ENCODE results near the gene SIRPA.

Gene SIRPA

GRCh38 chr20:1933465-1933870, 38.3 kb downstream of the SIRPA start:
- peak; percentile 80 for DNase-seq (ENCODE audit: low read depth)

GRCh38 chr20:1934156-1934555, 38.9 kb downstream of the SIRPA start:
- peak; percentile 74 for DNase-seq (ENCODE audit: low read depth)

- DNase-seq (ENCODE audit: low read depth) = peak; percentile 79
Observed at GRCh38 chr20:1934721-1935573, 39.7 kb downstream of the SIRPA start.

- no peak for DNase-seq (ENCODE audit: low read depth)
Observed at GRCh38 chr20:1935696-1936366, 40.6 kb downstream of the SIRPA start.

- DNase-seq (ENCODE audit: low read depth) = no peak
Observed at GRCh38 chr20:1937316-1937976, 42.2 kb downstream of the SIRPA start.

- no peak for DNase-seq (ENCODE audit: low read depth)
Observed at GRCh38 chr20:1938464-1939269, 43.5 kb downstream of the SIRPA start.

GRCh38 chr20:1939270-1939595, 44.0 kb downstream of the SIRPA start:
- DNase-seq (ENCODE audit: low read depth) = no peak

- DNase-seq (ENCODE audit: low read depth) = no peak
Observed at GRCh38 chr20:1940581-1940980, 45.4 kb downstream of the SIRPA start.

GRCh38 chr20:1941226-1941625, 46.0 kb downstream of the SIRPA start:
- DNase-seq (ENCODE audit: low read depth) = peak; percentile 41

GRCh38 chr20:1942061-1942460, 46.9 kb downstream of the SIRPA start:
- no peak for DNase-seq (ENCODE audit: low read depth)

- no peak for DNase-seq (ENCODE audit: low read depth)
Observed at GRCh38 chr20:1942486-1943274, 47.5 kb downstream of the SIRPA start.

GRCh38 chr20:1943275-1944002, 48.2 kb downstream of the SIRPA start:
- peak; percentile 22 for DNase-seq (ENCODE audit: low read depth)

- DNase-seq (ENCODE audit: low read depth) = no peak
Observed at GRCh38 chr20:1944345-1945091, 49.3 kb downstream of the SIRPA start.

GRCh38 chr20:1945134-1945618, 50.0 kb downstream of the SIRPA start:
- peak; percentile 7 for DNase-seq (ENCODE audit: low read depth)

- no peak for DNase-seq (ENCODE audit: low read depth)
Observed at GRCh38 chr20:1945660-1946059, 50.5 kb downstream of the SIRPA start.

GRCh38 chr20:1946442-1946761, 51.2 kb downstream of the SIRPA start:
- no peak for DNase-seq (ENCODE audit: low read depth)

GRCh38 chr20:1946762-1947534, 51.7 kb downstream of the SIRPA start:
- DNase-seq (ENCODE audit: low read depth) = peak; percentile 7

GRCh38 chr20:1947535-1947846, 52.3 kb downstream of the SIRPA start:
- DNase-seq (ENCODE audit: low read depth) = no peak

- no peak for DNase-seq (ENCODE audit: low read depth)
Observed at GRCh38 chr20:1949347-1950100, 54.3 kb downstream of the SIRPA start.

Measured in EH (cell line).